ENCODE measurements around the gene NCKAP5L.
"Not testable (repeated sequence)": the region's sequence is repeated elsewhere in the genome, so short reads cannot be mapped to it uniquely, and the experiment has no call there.

Gene NCKAP5L

GRCh38 chr12:49798248-49798647 is 30.0 kb downstream of the NCKAP5L start:
- DNase-seq: no peak

GRCh38 chr12:49797449-49797776 is 30.8 kb downstream of the NCKAP5L start:
- no peak for DNase-seq

- DNase-seq: no peak
Measured at GRCh38 chr12:49796606-49797448, 31.4 kb downstream of the NCKAP5L start.

- DNase-seq: no peak
Measured at GRCh38 chr12:49796155-49796554, 32.1 kb downstream of the NCKAP5L start.

- DNase-seq: no peak
Measured at GRCh38 chr12:49795654-49796105, 32.5 kb downstream of the NCKAP5L start.

- DNase-seq: no peak
Measured at GRCh38 chr12:49794811-49795653, 33.2 kb downstream of the NCKAP5L start.

GRCh38 chr12:49794021-49794420 is 34.2 kb downstream of the NCKAP5L start:
- no peak for DNase-seq

GRCh38 chr12:49793620-49794019 is 34.6 kb downstream of the NCKAP5L start:
- DNase-seq: no peak

GRCh38 chr12:49792976-49793580 is 35.1 kb downstream of the NCKAP5L start:
- DNase-seq: no peak

- no peak for DNase-seq
Measured at GRCh38 chr12:49792181-49792970, 35.8 kb downstream of the NCKAP5L start.

GRCh38 chr12:49791700-49792099 is 36.5 kb downstream of the NCKAP5L start:
- DNase-seq: no peak

- no peak for DNase-seq
Measured at GRCh38 chr12:49790741-49791555, 37.3 kb downstream of the NCKAP5L start.

- no peak for DNase-seq
Measured at GRCh38 chr12:49789992-49790391, 38.2 kb downstream of the NCKAP5L start.

- no peak for DNase-seq
Measured at GRCh38 chr12:49787672-49788071, 40.5 kb downstream of the NCKAP5L start.

- DNase-seq: no peak
Measured at GRCh38 chr12:49784756-49785409, 43.3 kb downstream of the NCKAP5L start.

- DNase-seq: no peak
Measured at GRCh38 chr12:49783917-49784676, 44.1 kb downstream of the NCKAP5L start.

GRCh38 chr12:49780914-49781313 is 47.3 kb downstream of the NCKAP5L start:
- not testable (repeated sequence) for DNase-seq

- no peak for DNase-seq
Measured at GRCh38 chr12:49779581-49779980, 48.6 kb downstream of the NCKAP5L start.

- peak; percentile 82 for DNase-seq
Measured at GRCh38 chr12:49777800-49778748, 50.1 kb downstream of the NCKAP5L start.
